Glutamatergic neuron (in vitro differentiated cells): ENCODE measurements around the gene MYOZ3. TPM values are rescaled to one million over a fixed set of nuclear protein-coding genes. Genes with fewer than 3 reads are reported as not detected.

ENCODE experiments used
- DNase-seq: peaks from one replicate; pipeline ENCODE4 v3.0.0; 2022
- H3K27ac Mint-ChIP-seq: one replicate; pipeline ENCODE4 v1.8.0; 2020; ENCODE audit warnings: mild to moderate bottlenecking, mixed read lengths, inconsistent platforms; ENCODE audit not compliant: unreplicated experiment
- H3K27me3 Mint-ChIP-seq: one replicate; pipeline ENCODE4 v1.8.0; 2020; ENCODE audit warnings: mild to moderate bottlenecking, moderate library complexity, mixed read lengths, inconsistent platforms; ENCODE audit not compliant: unreplicated experiment
- H3K36me3 Mint-ChIP-seq: one replicate; pipeline ENCODE4 v1.8.0; 2020; ENCODE audit warnings: mild to moderate bottlenecking, mixed read lengths, inconsistent platforms; ENCODE audit not compliant: unreplicated experiment
- H3K4me1 Mint-ChIP-seq: one replicate; pipeline ENCODE4 v1.8.0; 2020; ENCODE audit warnings: mild to moderate bottlenecking, low read depth, mixed read lengths, inconsistent platforms; ENCODE audit not compliant: unreplicated experiment
- H3K4me3 Mint-ChIP-seq: one replicate; pipeline ENCODE4 v1.8.0; 2020; ENCODE audit warnings: mild to moderate bottlenecking, mixed read lengths, inconsistent platforms; ENCODE audit not compliant: unreplicated experiment
- H3K9me3 Mint-ChIP-seq: one replicate; pipeline ENCODE4 v1.8.0; 2020; ENCODE audit warnings: mild to moderate bottlenecking, moderate library complexity, mixed read lengths, inconsistent platforms; ENCODE audit not compliant: unreplicated experiment
- CTCF ChIP-seq: fragments of 200-600 bp; sonication (generic); IDR thresholded peaks from one replicate; pipeline ENCODE4 v1.5.0; 2021; ENCODE audit not compliant: partially characterized antibody, unreplicated experiment
- total RNA-seq: library from RNA; stranded (reverse); fragmentation: NEBNext Ultra II Directional; extraction: Animal tissue kit (Norgen Biotek cat#: 25700); gene quantifications from one replicate; pipeline ENCODE4 v1.2.1, GENCODE V29; 2021; ENCODE audit not compliant: unreplicated experiment

Gene MYOZ3
- total RNA-seq, 1 donor from 2014 or later: 0.64 TPM

- no peak for DNase-seq
- H3K36me3 Mint-ChIP-seq: peaks cover 6% of the 10 kb centered on the region
- H3K27ac Mint-ChIP-seq: no peak overlapping the region
- TF ChIP-seq CTCF: no peak
- H3K4me3 Mint-ChIP-seq: no peak overlapping the region
- H3K4me1 Mint-ChIP-seq: peaks cover 48% of the 10 kb centered on the region
- peaks cover 11% of the 10 kb centered on the region for H3K27me3 Mint-ChIP-seq
- H3K9me3 Mint-ChIP-seq: peaks cover 11% of the 10 kb centered on the region
These were observed 18.5 kb upstream of the MYOZ3 start for GRCh38 chr5:150642567-150642927.

- no peak for DNase-seq
- no peak for TF ChIP-seq CTCF
- no peak overlapping the region for H3K27ac Mint-ChIP-seq
- H3K36me3 Mint-ChIP-seq: peaks cover 8% of the 10 kb centered on the region
- H3K4me1 Mint-ChIP-seq: peaks cover 48% of the 10 kb centered on the region
- H3K4me3 Mint-ChIP-seq: no peak overlapping the region
- peaks cover 10% of the 10 kb centered on the region for H3K9me3 Mint-ChIP-seq
- H3K27me3 Mint-ChIP-seq: peaks cover 8% of the 10 kb centered on the region
These were observed 17.9 kb upstream of the MYOZ3 start for GRCh38 chr5:150642991-150643710.

GRCh38 chr5:150644058-150644457 is 17.0 kb upstream of the MYOZ3 start:
- no peak for DNase-seq
- H3K27ac Mint-ChIP-seq: no peak overlapping the region
- peaks cover 8% of the 10 kb centered on the region for H3K36me3 Mint-ChIP-seq
- H3K9me3 Mint-ChIP-seq: peaks cover 9% of the 10 kb centered on the region
- no peak for TF ChIP-seq CTCF
- peaks cover 10% of the 10 kb centered on the region for H3K27me3 Mint-ChIP-seq
- no peak overlapping the region for H3K4me3 Mint-ChIP-seq
- H3K4me1 Mint-ChIP-seq: peaks cover 51% of the 10 kb centered on the region

GRCh38 chr5:150644514-150644913 is 16.5 kb upstream of the MYOZ3 start:
- Mint-ChIP-seq H3K4me3 (no peak overlapping the region), H3K4me1 (peaks cover 48% of the 10 kb centered on the region), H3K36me3 (peaks cover 8% of the 10 kb centered on the region), H3K27ac (no peak overlapping the region), H3K9me3 (peaks cover 9% of the 10 kb centered on the region), H3K27me3 (peaks cover 10% of the 10 kb centered on the region)
- no peak for TF ChIP-seq CTCF
- DNase-seq: no peak

GRCh38 chr5:150645070-150645700 is 15.9 kb upstream of the MYOZ3 start:
- H3K4me3 Mint-ChIP-seq: no peak overlapping the region
- TF ChIP-seq CTCF: no peak
- H3K27me3 Mint-ChIP-seq: peaks cover 11% of the 10 kb centered on the region
- peaks cover 45% of the 10 kb centered on the region for H3K4me1 Mint-ChIP-seq
- peak; percentile 49 for DNase-seq
- peaks cover 7% of the 10 kb centered on the region for H3K9me3 Mint-ChIP-seq
- H3K27ac Mint-ChIP-seq: no peak overlapping the region
- peaks cover 8% of the 10 kb centered on the region for H3K36me3 Mint-ChIP-seq
